Body of pancreas (tissue), 4 donors: ENCODE results near the gene R3HDM2. TPM values are rescaled to one million over a fixed set of nuclear protein-coding genes. Genes with fewer than 3 reads are reported as not detected.
"Not testable (repeated sequence)": the region's sequence is repeated elsewhere in the genome, so short reads cannot be mapped to it uniquely, and the experiment has no call there.

Experiments used
- ATAC-seq: fragments of 150-250 bp; one replicate; pipeline ENCODE4 v1.9.1; 2016
- DNase-seq, 4 donors: peaks; one replicate each; pipeline ENCODE4 v3.0.0-alpha.2; 2019
- H3K27ac ChIP-seq, 4 donors: fragments of 200-600 bp; sonication (generic); 1 replicate in 3 of 4; 2 replicates in 1 of 4; pipeline versions ENCODE4 v1.5.1 to v1.6.1; 2016 to 2019; ENCODE audit warnings: mild to moderate bottlenecking in 1 of 4, mixed read lengths in 1 of 4, moderate library complexity in 1 of 4
- H3K27me3 ChIP-seq, 2 donors: fragments of 200-600 bp; sonication (generic); one replicate each; pipeline ENCODE4 v1.6.0; 2016; ENCODE audit warnings: mild to moderate bottlenecking in 1 of 2
- H3K36me3 ChIP-seq, 2 donors: fragments of 200-600 bp; sonication (generic); replicated peaks in 1 of 2; 2 replicates each; pipeline ENCODE4 v1.5.1; 2016; ENCODE audit warnings: low read depth in 2 of 2; ENCODE audit not compliant: insufficient read depth in 1 of 2
- H3K4me1 ChIP-seq: fragments of 200-600 bp; sonication (generic); one replicate; pipeline ENCODE4 v1.6.0; 2016
- H3K4me3 ChIP-seq, 2 donors: fragments of 200-600 bp; sonication (generic); 1 replicate in 1 of 2; 2 replicates in 1 of 2; pipeline ENCODE4 v1.5.1; 2016 to 2019
- H3K9me3 ChIP-seq, 3 donors: fragments of 200-600 bp; sonication (generic); 1 replicate in 2 of 3; 2 replicates in 1 of 3; pipeline ENCODE4 v1.5.1; 2016
- POLR2A ChIP-seq, 3 donors: fragments of 450-650 bp; IDR thresholded peaks; one replicate each; pipeline ENCODE4 v1.6.1; 2016; ENCODE audit warnings: antibody characterized with exemption in 3 of 3, mild to moderate bottlenecking in 2 of 3
- WGBS, 2 donors: methylation state at CpG; one replicate each; pipeline ENCODE4 v1.1.5; 2017; 5-methylcytosine and 5-hydroxymethylcytosine counted together
- intact Hi-C: fragments of 100-400 bp; cut with DNase I; formaldehyde crosslinking; loops from one replicate; pipeline ENCODE4 v1.15.1; 2023
- total RNA-seq, 2 donors: library from RNA; depleted of rRNA; stranded (reverse); fragments of >200 nt; gene quantifications; one replicate each; pipeline ENCODE4 v1.1.0, GENCODE V29; 2016
- TF ChIP-seq, protein P1 (sequence below), 7 experiments: fragments of 450-650 bp in 4 of 7; fragments of 200-600 bp in 3 of 7; sonication (generic) in 3 of 7; IDR thresholded peaks; one replicate each; pipeline ENCODE4 v1.5.1; 2016 to 2019; ENCODE audit warnings: antibody characterized with exemption in 7 of 7

The R3HDM2 gene
- total RNA-seq, 2 donors from 2014 or later: 16.1 to 41.9 TPM

DNA sequence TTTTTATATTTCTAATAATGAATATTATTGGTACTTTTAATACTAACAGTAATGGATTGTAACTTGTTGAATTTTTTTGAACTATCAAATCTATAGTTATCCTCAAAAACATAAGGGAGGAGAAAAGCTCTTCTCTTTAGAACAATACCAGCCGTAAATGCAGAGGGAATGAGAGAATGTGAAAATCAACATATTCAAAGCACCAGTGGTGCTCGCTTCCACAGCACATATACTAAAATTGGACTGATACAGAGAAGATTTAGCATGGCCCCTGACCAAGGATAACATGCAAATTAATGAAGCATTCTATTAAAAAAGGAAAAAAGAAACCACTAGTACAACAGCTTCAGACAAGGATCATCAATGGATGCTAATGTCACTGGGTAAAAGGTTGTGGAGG, 15.8 kb downstream of the R3HDM2 start:
- no peaks in the 10 kb centered on the region for H3K36me3 ChIP-seq
- no peaks in the 10 kb centered on the region for H3K9me3 ChIP-seq
- H3K4me3 ChIP-seq: no peak overlapping the region
- no peak for TF ChIP-seq POLR2A (IDR thresholded peaks at IDR 0.05)
- TF ChIP-seq, protein P1, sequence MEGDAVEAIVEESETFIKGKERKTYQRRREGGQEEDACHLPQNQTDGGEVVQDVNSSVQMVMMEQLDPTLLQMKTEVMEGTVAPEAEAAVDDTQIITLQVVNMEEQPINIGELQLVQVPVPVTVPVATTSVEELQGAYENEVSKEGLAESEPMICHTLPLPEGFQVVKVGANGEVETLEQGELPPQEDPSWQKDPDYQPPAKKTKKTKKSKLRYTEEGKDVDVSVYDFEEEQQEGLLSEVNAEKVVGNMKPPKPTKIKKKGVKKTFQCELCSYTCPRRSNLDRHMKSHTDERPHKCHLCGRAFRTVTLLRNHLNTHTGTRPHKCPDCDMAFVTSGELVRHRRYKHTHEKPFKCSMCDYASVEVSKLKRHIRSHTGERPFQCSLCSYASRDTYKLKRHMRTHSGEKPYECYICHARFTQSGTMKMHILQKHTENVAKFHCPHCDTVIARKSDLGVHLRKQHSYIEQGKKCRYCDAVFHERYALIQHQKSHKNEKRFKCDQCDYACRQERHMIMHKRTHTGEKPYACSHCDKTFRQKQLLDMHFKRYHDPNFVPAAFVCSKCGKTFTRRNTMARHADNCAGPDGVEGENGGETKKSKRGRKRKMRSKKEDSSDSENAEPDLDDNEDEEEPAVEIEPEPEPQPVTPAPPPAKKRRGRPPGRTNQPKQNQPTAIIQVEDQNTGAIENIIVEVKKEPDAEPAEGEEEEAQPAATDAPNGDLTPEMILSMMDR (IDR thresholded peaks at IDR 0.05): no peak
- no peaks in the 10 kb centered on the region for H3K27me3 ChIP-seq
- no peak overlapping the region for H3K27ac ChIP-seq
- WGBS, 2 donors: 87 to 95% methylated on average over 2 of the region's 2 CpGs
- DNase-seq (no peak), ATAC-seq (no peak)
- peaks cover 23% of the 10 kb centered on the region for H3K4me1 ChIP-seq
- intact Hi-C loops: no loop called here

DNA sequence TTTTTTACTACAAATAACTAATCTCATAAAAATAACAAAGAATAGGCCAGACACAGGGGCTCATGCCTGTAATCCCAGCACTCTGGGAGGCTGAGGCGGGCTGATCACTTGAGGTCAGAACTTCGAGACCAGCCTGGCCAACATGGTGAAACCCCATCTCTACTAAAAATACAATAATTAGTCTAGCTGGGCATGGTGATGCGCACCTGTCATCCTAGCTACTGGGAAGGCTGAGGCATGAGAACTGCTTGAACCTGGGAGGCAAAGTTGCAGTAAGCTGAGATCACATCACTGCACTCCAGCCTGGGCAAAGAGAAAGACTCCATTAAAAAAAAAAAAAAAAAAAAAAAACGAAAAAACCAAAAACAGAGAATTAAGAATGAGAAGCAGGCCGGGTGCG, 16.7 kb downstream of the R3HDM2 start:
- intact Hi-C loops, H3K9me3 ChIP-seq, H3K27me3 ChIP-seq, DNase-seq, ATAC-seq, H3K36me3 ChIP-seq, H3K4me3 ChIP-seq, H3K27ac ChIP-seq: not testable (repeated sequence)
- WGBS, 2 donors: 80 to 89% methylated on average over 6 of the region's 6 CpGs
- H3K4me1 ChIP-seq: peaks cover 23% of the 10 kb centered on the region

DNA sequence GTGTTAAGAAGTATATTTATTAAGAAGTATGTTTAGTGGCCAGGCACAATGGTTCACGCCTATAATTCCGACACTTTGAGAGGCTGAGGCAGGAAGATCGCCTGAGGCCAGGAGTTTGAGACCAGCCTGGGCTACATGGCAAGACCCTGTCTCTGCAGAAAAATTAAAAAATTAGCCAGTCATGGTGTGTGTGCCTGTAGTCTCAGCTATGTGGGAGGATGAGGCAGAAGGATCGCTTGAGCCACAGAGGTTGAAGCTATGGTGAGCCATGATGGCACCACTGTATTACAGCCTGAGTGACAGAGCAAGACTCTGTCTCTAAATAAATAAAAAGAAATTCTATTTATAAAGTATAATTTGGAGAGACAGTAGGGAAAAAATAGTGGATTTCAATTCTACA, 20.3 kb downstream of the R3HDM2 start:
- DNase-seq (no peak), ATAC-seq (no peak)
- no peaks in the 10 kb centered on the region for H3K36me3 ChIP-seq
- no peak overlapping the region for H3K27ac ChIP-seq
- no peaks in the 10 kb centered on the region for H3K27me3 ChIP-seq
- H3K4me3 ChIP-seq: no peak overlapping the region
- no peak for TF ChIP-seq POLR2A (IDR thresholded peaks at IDR 0.05)
- TF ChIP-seq, protein P1 (IDR thresholded peaks at IDR 0.05): no peak
- H3K9me3 ChIP-seq: no peaks in the 10 kb centered on the region
- 96 to 100% methylated on average over 4 of the region's 4 CpGs for WGBS, 2 donors
- intact Hi-C loops: no loop called here
- H3K4me1 ChIP-seq: peaks cover 3% of the 10 kb centered on the region

DNA sequence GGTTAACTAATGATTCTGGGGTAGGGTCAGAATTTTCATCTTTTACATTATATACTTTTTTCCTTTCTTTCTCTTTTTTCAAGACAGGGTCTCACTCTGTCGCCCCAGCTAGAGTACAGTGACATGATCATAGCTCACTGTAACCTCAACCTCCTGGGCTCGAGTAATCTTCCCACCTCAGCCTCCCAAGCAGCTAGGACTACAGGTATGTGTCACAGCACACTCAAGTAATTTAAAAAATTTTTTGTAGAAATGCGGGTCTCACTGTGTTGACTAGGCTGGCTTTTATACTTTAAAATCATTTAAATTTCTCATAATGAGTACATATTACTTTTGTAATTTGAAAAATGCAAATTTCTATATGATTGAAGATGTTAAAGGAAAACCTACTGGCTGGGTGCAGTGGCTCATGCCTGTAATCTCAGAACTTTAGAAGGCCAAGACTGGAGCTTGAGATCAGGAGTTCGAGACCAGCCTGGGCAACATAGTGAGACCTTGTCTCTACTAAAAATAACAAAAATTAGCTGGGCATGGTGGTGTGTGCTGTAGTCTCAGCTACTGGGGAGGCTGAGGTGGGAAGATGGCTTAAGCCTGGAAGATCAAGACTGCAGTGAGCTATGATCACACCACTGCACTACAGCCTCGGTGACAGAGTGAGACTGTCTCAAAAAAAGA, 25.7 kb downstream of the R3HDM2 start:
- 89 to 97% methylated on average over 5 of the region's 5 CpGs for WGBS, 2 donors
- Histone ChIP-seq H3K27ac (no peak overlapping the region), H3K36me3 (no peaks in the 10 kb centered on the region), H3K4me3 (no peak overlapping the region), H3K4me1 (no peaks in the 10 kb centered on the region), H3K27me3 (no peaks in the 10 kb centered on the region), H3K9me3 (no peaks in the 10 kb centered on the region)
- TF ChIP-seq, protein P1 (IDR thresholded peaks at IDR 0.05): no peak
- no peak for TF ChIP-seq POLR2A (IDR thresholded peaks at IDR 0.05)
- intact Hi-C loops: no loop called here
- ATAC-seq: no peak
- no peak for DNase-seq

DNA sequence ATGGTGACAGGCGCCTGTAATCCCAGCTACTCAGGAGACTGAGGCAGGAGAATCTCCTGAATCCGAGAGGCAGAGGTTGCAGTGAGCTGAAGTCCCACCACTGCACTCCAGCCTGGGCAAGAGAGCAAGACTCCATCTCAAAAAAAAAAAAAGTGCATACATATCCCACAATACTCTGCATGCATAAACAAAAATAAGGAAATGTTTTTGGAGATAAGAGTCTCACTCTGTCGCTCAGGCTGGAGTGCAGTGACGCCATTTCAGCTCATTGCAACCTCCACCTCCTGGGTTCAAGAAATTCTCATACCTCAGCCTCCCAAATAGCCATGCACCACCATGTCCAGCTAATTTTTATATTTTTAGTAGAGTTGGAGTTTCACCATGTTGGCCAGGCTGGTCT, 28.7 kb downstream of the R3HDM2 start:
- H3K4me1 ChIP-seq, DNase-seq, H3K4me3 ChIP-seq, H3K9me3 ChIP-seq, H3K27ac ChIP-seq, H3K36me3 ChIP-seq, intact Hi-C loops, H3K27me3 ChIP-seq, ATAC-seq: not testable (repeated sequence)
- 88 to 92% methylated on average over 4 of the region's 4 CpGs for WGBS, 2 donors

DNA sequence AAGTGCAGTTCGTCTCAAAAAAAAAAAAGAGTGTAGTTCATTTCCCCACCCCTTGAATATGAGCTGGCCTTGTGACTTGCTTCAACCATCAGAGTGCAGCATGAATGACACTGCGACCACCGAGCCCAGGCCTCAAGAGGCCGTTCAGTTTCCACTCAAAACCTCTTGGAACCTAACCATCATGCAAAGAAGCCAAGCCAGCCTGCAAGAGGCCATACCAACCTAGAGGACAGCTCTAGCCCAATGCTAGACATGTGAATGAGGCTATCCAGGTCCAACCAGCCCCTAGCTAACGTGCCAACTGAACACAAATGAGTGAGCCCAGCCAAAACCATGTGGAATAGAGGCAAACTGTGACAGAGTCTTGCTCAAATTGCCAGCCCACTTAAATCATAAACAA, 29.7 kb downstream of the R3HDM2 start:
- TF ChIP-seq, protein P1 (IDR thresholded peaks at IDR 0.05): no peak
- no peak for TF ChIP-seq POLR2A (IDR thresholded peaks at IDR 0.05)
- DNase-seq (no peak), ATAC-seq (no peak)
- intact Hi-C loops: no loop called here
- 94 to 96% methylated on average over 5 of the region's 5 CpGs for WGBS, 2 donors
- Histone ChIP-seq H3K36me3 (no peaks in the 10 kb centered on the region), H3K4me3 (no peak overlapping the region), H3K4me1 (no peaks in the 10 kb centered on the region), H3K27ac (no peak overlapping the region), H3K27me3 (no peaks in the 10 kb centered on the region), H3K9me3 (no peaks in the 10 kb centered on the region)

DNA sequence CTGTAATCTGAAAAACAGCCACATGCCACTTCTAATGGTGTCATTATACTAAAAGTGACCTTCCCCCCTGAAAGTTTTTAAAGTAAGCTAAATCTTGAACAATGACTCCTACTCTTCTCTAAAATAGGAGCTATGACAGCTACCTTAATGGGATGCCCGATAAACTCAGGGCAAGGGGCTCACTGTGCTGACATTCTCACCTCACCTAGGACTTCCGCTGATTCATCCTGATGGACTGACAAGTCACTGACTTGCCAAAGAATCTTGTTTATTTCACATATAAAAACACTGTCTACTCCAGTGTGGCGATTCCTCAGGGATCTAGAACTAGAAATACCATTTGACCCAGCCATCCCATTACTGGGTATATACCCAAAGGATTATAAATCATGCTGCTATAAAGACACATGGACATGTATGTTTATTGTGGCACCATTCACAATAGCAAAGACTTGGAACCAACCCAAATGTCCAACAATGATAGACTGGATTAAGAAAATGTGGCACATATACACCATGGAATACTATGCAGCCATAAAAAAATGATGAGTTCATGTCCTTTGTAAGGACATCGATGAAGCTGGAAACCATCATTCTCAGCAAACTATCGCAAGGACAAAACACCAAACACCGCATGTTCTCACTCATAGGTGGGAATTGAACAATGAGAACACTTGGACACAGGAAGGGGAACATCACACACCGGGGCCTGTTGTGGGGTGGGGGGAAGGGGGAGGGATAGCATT, 31.0 kb downstream of the R3HDM2 start:
- H3K4me1 ChIP-seq, intact Hi-C loops, H3K27ac ChIP-seq, ATAC-seq, H3K9me3 ChIP-seq, H3K27me3 ChIP-seq, H3K4me3 ChIP-seq, H3K36me3 ChIP-seq, DNase-seq: not testable (repeated sequence)
- 92 to 95% methylated on average over 7 of the region's 7 CpGs for WGBS, 2 donors
